HEK293 (cell line): ENCODE results near the gene LTK.

ENCODE experiments used
- CTCF ChIA-PET: fragments of 350-600 bp; formaldehyde crosslinking; extraction: SDS; loops from one replicate; lab custom pipeline; 2021; ENCODE audit warnings: antibody characterized with exemption; lab: Yijun Ruan, JAX
- POLR2A ChIA-PET: fragments of 300-600 bp; formaldehyde crosslinking; extraction: SDS; loops from one replicate; lab custom pipeline; 2020; ENCODE audit warnings: antibody characterized with exemption, inconsistent platforms; lab: Yijun Ruan, JAX
- H3K27ac ChIP-seq: fragments of 200-500 bp; sonication (Bioruptor generic); 2 replicates; pipeline ENCODE4 v1.5.1; 2014; ENCODE audit warnings: low read depth, low read length, control low read depth, inconsistent platforms; ENCODE audit errors: extremely low read depth
- H3K36me3 ChIP-seq, 2 experiments: fragments of 200-500 bp in 1 of 2; sonication (Bioruptor generic) in 1 of 2; 1 replicate in 1 of 2; 2 replicates in 1 of 2; pipeline ENCODE4 v1.5.1; 2014 to 2017; ENCODE audit warnings: inconsistent platforms in 2 of 2, low read length in 2 of 2; ENCODE audit not compliant: control insufficient read depth in 2 of 2, insufficient read depth in 1 of 2
- H3K4me1 ChIP-seq: fragments of 200-500 bp; sonication (Bioruptor generic); 2 replicates; pipeline ENCODE4 v1.5.1; 2014; ENCODE audit warnings: mild to moderate bottlenecking, low read length, inconsistent platforms; ENCODE audit not compliant: control insufficient read depth, insufficient read depth
- H3K4me3 ChIP-seq: 2 replicates; pipeline ENCODE4 v1.5.1; 2011; ENCODE audit warnings: low read depth, mild to moderate bottlenecking, control low read depth, low read length, moderate library complexity
- H3K9me3 ChIP-seq: fragments of 200-500 bp; sonication (Bioruptor generic); 2 replicates; pipeline ENCODE4 v1.5.1; 2014; ENCODE audit warnings: low read depth, low read length, inconsistent platforms; ENCODE audit not compliant: control insufficient read depth, insufficient read depth
- BCL11B ChIP-seq: fragments of 450-650 bp; formaldehyde crosslinking; IDR thresholded peaks from 2 replicates; pipeline ENCODE4 v1.5.1; 2016; ENCODE audit warnings: low read depth, missing biosample characterization, missing genetic modification characterization
- CTCF ChIP-seq: fragments of 450-650 bp; formaldehyde crosslinking; IDR thresholded peaks from 2 replicates; pipeline ENCODE4 v1.5.1; 2016; ENCODE audit warnings: missing biosample characterization, missing genetic modification characterization
- ELK4 ChIP-seq: IDR thresholded peaks from 2 replicates; pipeline ENCODE4 v1.6.1; 2011; ENCODE audit warnings: mild to moderate bottlenecking, low read depth, low read length, borderline replicate concordance
- GLIS1 ChIP-seq: fragments of 450-650 bp; formaldehyde crosslinking; IDR thresholded peaks from 2 replicates; pipeline ENCODE4 v1.5.1; 2016; ENCODE audit warnings: missing biosample characterization, missing genetic modification characterization
- GLIS2 ChIP-seq: fragments of 450-650 bp; formaldehyde crosslinking; IDR thresholded peaks from 2 replicates; pipeline ENCODE4 v1.5.1; 2016; ENCODE audit warnings: missing biosample characterization, missing genetic modification characterization
- IKZF3 ChIP-seq: fragments of 450-650 bp; IDR thresholded peaks from 2 replicates; pipeline ENCODE4 v1.5.0; 2018; ENCODE audit warnings: missing biosample characterization, mild to moderate bottlenecking, missing genetic modification characterization, moderate library complexity
- SP2 ChIP-seq: fragments of 450-650 bp; formaldehyde crosslinking; IDR thresholded peaks from 2 replicates; pipeline ENCODE4 v1.5.1; 2016; ENCODE audit warnings: missing biosample characterization, missing genetic modification characterization
- SP3 ChIP-seq: fragments of 450-650 bp; formaldehyde crosslinking; IDR thresholded peaks from 2 replicates; pipeline ENCODE4 v1.5.1; 2016; ENCODE audit warnings: missing biosample characterization, missing genetic modification characterization
- SP7 ChIP-seq: fragments of 450-650 bp; formaldehyde crosslinking; IDR thresholded peaks from 2 replicates; pipeline ENCODE4 v1.5.1; 2016; ENCODE audit warnings: missing biosample characterization, missing genetic modification characterization
- ZBTB20 ChIP-seq: fragments of 450-650 bp; formaldehyde crosslinking; IDR thresholded peaks from 2 replicates; pipeline ENCODE4 v1.5.1; 2016; ENCODE audit warnings: missing biosample characterization, missing genetic modification characterization
- ZBTB48 ChIP-seq: fragments of 450-650 bp; formaldehyde crosslinking; IDR thresholded peaks from 2 replicates; pipeline ENCODE4 v1.5.1; 2016; ENCODE audit warnings: missing biosample characterization, missing genetic modification characterization
- ZEB2 ChIP-seq: fragments of 450-650 bp; formaldehyde crosslinking; IDR thresholded peaks from 2 replicates; pipeline ENCODE4 v1.5.1; 2016; ENCODE audit warnings: missing biosample characterization, missing genetic modification characterization
- ZIC2 ChIP-seq: fragments of 450-650 bp; formaldehyde crosslinking; IDR thresholded peaks from 2 replicates; pipeline ENCODE4 v1.5.1; 2016; ENCODE audit warnings: missing biosample characterization, missing genetic modification characterization
- ZNF2 ChIP-seq: fragments of 450-650 bp; formaldehyde crosslinking; IDR thresholded peaks from 2 replicates; pipeline ENCODE4 v1.5.1; 2016; ENCODE audit warnings: missing biosample characterization, missing genetic modification characterization
- ZNF335 ChIP-seq: fragments of 450-650 bp; formaldehyde crosslinking; conservative IDR thresholded peaks from 2 replicates; pipeline ENCODE4 v1.5.1; 2016; ENCODE audit warnings: missing biosample characterization, missing genetic modification characterization
- ZNF341 ChIP-seq: fragments of 450-650 bp; formaldehyde crosslinking; IDR thresholded peaks from 2 replicates; pipeline ENCODE4; 2016; ENCODE audit warnings: low read depth, missing biosample characterization, missing genetic modification characterization
- ZNF560 ChIP-seq: fragments of 450-650 bp; formaldehyde crosslinking; IDR thresholded peaks from 2 replicates; pipeline ENCODE4 v1.5.1; 2017; ENCODE audit warnings: missing biosample characterization, missing genetic modification characterization, borderline replicate concordance
- ZNF580 ChIP-seq: fragments of 450-650 bp; formaldehyde crosslinking; IDR thresholded peaks from 2 replicates; pipeline ENCODE4 v1.5.1; 2016; ENCODE audit warnings: missing biosample characterization, missing genetic modification characterization
- ZNF600 ChIP-seq: fragments of 450-650 bp; formaldehyde crosslinking; IDR thresholded peaks from 2 replicates; pipeline ENCODE4 v1.5.1; 2016; ENCODE audit warnings: missing biosample characterization, missing genetic modification characterization
- ZNF623 ChIP-seq: fragments of 450-650 bp; formaldehyde crosslinking; IDR thresholded peaks from 2 replicates; pipeline ENCODE4 v1.5.1; 2016; ENCODE audit warnings: missing biosample characterization, missing genetic modification characterization
- ZNF654 ChIP-seq: fragments of 450-650 bp; formaldehyde crosslinking; IDR thresholded peaks from 2 replicates; pipeline ENCODE4 v1.5.1; 2016; ENCODE audit warnings: low read depth, missing biosample characterization, missing genetic modification characterization
- ZNF660 ChIP-seq: fragments of 450-650 bp; IDR thresholded peaks from 2 replicates; pipeline ENCODE4 v1.5.1; 2018; ENCODE audit warnings: missing biosample characterization, mild to moderate bottlenecking, missing genetic modification characterization
- ZNF670 ChIP-seq: fragments of 450-650 bp; formaldehyde crosslinking; IDR thresholded peaks from 2 replicates; pipeline ENCODE4 v1.5.1; 2016; ENCODE audit warnings: missing biosample characterization, missing genetic modification characterization, low read depth
- ZNF777 ChIP-seq: fragments of 450-650 bp; formaldehyde crosslinking; IDR thresholded peaks from 2 replicates; pipeline ENCODE4 v1.5.1; 2017; ENCODE audit warnings: missing biosample characterization, missing genetic modification characterization, borderline replicate concordance
- ZXDB ChIP-seq: fragments of 450-650 bp; formaldehyde crosslinking; IDR thresholded peaks from 2 replicates; pipeline ENCODE4 v1.5.1; 2016; ENCODE audit warnings: missing biosample characterization, missing genetic modification characterization
- TF ChIP-seq, protein P1 (sequence below): fragments of 450-650 bp; formaldehyde crosslinking; IDR thresholded peaks from 2 replicates; pipeline ENCODE4 v1.5.1; 2017; ENCODE audit warnings: missing biosample characterization, missing genetic modification characterization
- TF ChIP-seq, protein P2 (sequence below): fragments of 450-650 bp; formaldehyde crosslinking; IDR thresholded peaks from 2 replicates; pipeline ENCODE4 v1.5.1; 2016; ENCODE audit warnings: missing biosample characterization, missing genetic modification characterization

Gene LTK

DNA sequence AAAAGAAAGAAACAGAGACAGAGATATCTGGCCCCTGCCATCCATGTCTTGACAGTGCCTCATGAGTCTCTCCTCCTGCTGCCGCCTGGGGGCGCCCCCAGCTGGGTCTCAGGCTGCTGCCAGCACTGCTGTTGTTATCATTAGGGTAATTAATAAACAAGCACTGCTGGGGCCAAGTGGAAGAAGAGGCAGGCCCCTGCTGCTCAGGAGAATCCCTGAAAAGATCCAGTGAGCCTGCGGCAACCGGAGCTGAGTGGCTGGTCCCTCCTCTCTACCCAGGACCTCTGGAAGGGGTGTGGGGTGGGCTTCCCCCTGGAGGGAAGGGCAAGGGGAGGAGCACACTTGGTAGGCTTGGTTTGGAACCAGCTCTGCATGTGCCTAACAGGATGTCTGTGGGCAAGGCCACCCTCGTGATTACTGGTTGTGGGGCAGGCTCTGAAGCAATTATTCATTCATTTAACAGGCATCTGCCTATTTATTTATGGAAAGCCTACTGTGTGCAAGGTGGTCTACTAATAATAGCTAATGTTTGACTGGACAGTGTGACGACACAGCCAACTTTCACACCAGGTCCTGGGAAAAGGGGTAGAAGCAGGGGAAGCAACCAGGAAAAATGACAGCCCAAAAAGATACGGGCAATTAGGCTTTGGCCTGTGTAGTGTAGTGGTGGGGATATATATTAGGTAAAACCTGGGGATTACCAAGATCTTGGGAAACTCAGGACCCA lies 44.2 kb upstream of the LTK start:
- Histone ChIP-seq H3K4me3 (no peak overlapping the region), H3K4me1 (peaks cover 5% of the 10 kb centered on the region; the same call in 1 of the 2 replicates), H3K9me3 (no peaks in the 10 kb centered on the region), H3K27ac (peak overlapping the region; percentile 51; the same call in 1 of the 2 replicates), H3K36me3 (peaks cover 0 to 11% of the 10 kb centered on the region in 2 experiments; a peak in 1 of 3 replicates)
- POLR2A ChIA-PET = interaction anchor here (0.8 to 2.0 kb wide), 4 partner anchors 11 to 63 kb away, joined by 3 to 11 read pairs (median 6); partner anchors contain the start of gene RPAP1
- CTCF ChIA-PET = interaction anchor here (0.6 to 2.0 kb wide), 16 partner anchors 9 to 652 kb away, joined by 3 to 6 read pairs (median 4); partner anchors contain the start of genes ITPKA and MAPKBP1
- TF ChIP-seq BCL11B (tag by site-specific recombination) = no peak
- TF ChIP-seq ZNF560 = no peak
- TF ChIP-seq ZNF670 (tag by site-specific recombination) = no peak
- TF ChIP-seq, protein P1, sequence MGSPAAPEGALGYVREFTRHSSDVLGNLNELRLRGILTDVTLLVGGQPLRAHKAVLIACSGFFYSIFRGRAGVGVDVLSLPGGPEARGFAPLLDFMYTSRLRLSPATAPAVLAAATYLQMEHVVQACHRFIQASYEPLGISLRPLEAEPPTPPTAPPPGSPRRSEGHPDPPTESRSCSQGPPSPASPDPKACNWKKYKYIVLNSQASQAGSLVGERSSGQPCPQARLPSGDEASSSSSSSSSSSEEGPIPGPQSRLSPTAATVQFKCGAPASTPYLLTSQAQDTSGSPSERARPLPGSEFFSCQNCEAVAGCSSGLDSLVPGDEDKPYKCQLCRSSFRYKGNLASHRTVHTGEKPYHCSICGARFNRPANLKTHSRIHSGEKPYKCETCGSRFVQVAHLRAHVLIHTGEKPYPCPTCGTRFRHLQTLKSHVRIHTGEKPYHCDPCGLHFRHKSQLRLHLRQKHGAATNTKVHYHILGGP (tag by site-specific recombination) = no peak
- peak; percentile 95 for TF ChIP-seq ZNF341 (tag by site-specific recombination)
- TF ChIP-seq ZNF660 (tag by site-specific recombination) = 0 out of 2 replicates have a peak, but pooled peaks have one; percentile 36
- peak; percentile 52; the same call in 1 of the 2 replicates for TF ChIP-seq ZEB2 (tag by site-specific recombination)
- peak; percentile 61; the same call in 1 of the 2 replicates for TF ChIP-seq SP7 (tag by site-specific recombination)
- peak; percentile 33; the same call in 1 of the 2 replicates for TF ChIP-seq ZXDB
- TF ChIP-seq ZNF623 = no peak
- TF ChIP-seq SP3 (tag by site-specific recombination) = peak; percentile 72
- TF ChIP-seq ZNF580 (tag by site-specific recombination) = no peak
- TF ChIP-seq ZBTB20 (tag by site-specific recombination) = peak; percentile 79; the same call in 1 of the 2 replicates
- peak; percentile 84 for TF ChIP-seq ZNF335 (tag by site-specific recombination)
- TF ChIP-seq GLIS2 (tag by site-specific recombination) = peak; percentile 78
- TF ChIP-seq SP2 (tag by site-specific recombination) = peak; percentile 83
- TF ChIP-seq ZNF600 (tag by site-specific recombination) = peak; percentile 64
- TF ChIP-seq ZBTB48 (tag by site-specific recombination) = 0 out of 2 replicates have a peak, but pooled peaks have one; percentile 14
- TF ChIP-seq, protein P2, sequence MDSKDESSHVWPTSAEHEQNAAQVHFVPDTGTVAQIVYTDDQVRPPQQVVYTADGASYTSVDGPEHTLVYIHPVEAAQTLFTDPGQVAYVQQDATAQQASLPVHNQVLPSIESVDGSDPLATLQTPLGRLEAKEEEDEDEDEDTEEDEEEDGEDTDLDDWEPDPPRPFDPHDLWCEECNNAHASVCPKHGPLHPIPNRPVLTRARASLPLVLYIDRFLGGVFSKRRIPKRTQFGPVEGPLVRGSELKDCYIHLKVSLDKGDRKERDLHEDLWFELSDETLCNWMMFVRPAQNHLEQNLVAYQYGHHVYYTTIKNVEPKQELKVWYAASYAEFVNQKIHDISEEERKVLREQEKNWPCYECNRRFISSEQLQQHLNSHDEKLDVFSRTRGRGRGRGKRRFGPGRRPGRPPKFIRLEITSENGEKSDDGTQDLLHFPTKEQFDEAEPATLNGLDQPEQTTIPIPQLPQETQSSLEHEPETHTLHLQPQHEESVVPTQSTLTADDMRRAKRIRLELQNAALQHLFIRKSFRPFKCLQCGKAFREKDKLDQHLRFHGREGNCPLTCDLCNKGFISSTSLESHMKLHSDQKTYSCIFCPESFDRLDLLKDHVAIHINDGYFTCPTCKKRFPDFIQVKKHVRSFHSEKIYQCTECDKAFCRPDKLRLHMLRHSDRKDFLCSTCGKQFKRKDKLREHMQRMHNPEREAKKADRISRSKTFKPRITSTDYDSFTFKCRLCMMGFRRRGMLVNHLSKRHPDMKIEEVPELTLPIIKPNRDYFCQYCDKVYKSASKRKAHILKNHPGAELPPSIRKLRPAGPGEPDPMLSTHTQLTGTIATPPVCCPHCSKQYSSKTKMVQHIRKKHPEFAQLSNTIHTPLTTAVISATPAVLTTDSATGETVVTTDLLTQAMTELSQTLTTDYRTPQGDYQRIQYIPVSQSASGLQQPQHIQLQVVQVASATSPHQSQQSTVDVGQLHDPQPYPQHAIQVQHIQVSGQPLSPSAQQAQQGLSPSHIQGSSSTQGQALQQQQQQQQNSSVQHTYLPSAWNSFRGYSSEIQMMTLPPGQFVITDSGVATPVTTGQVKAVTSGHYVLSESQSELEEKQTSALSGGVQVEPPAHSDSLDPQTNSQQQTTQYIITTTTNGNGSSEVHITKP (tag by site-specific recombination) = 0 out of 2 replicates have a peak, but pooled peaks have one; percentile 29
- peak; percentile 63 for TF ChIP-seq GLIS1 (tag by site-specific recombination)
- TF ChIP-seq CTCF (tag by site-specific recombination) = peak; percentile 63
- no peak for TF ChIP-seq ZNF777 (tag by site-specific recombination)
- no peak for TF ChIP-seq ELK4
- TF ChIP-seq ZNF2 (tag by site-specific recombination) = peak; percentile 59; the same call in 1 of the 2 replicates
- peak; percentile 95 for TF ChIP-seq ZIC2 (tag by site-specific recombination)
- TF ChIP-seq ZNF654 (tag by site-specific recombination) = peak; percentile 69
- peak; percentile 41 for TF ChIP-seq IKZF3 (tag by site-specific recombination)
